ENCODE measurements around the gene NXN. TPM values are rescaled to one million over a fixed set of nuclear protein-coding genes. Genes with fewer than 3 reads are reported as not detected.
A peak's percentile ranks its signal among the peaks of the same experiment; 100 is the strongest.

NXN gene
- total RNA-seq (2013): 0.06 TPM
- not detected for polyA plus RNA-seq
- polyA minus RNA-seq: not detected in 2 replicates
- total RNA-seq: 0 to 13.7 (median 0.58) reads per million in 11 experiments

GRCh38 chr17:979539-980405 lies at the start of gene NXN:
NXN (minus strand) TSS chr17:979776.
- peak within 1 kb of the TSS in 1 of 2 donors; percentile 11 for H3K27ac ChIP-seq (ENCODE audit: low read depth in 1 of 2, low read length in 2 of 2)
- peak within 1 kb of the TSS; percentile 55 to 81 (median 57) for H3K4me3 ChIP-seq (replicated peaks in 1 of 3; ENCODE audit: low read depth in 2 of 3, low read length in 3 of 3)
- Mint-ChIP-seq H3K27ac (peak within 1 kb of the TSS in 4 of 7 donors; percentile 26 to 66 (median 41)), H3K4me1 (peaks cover 24% of the 10 kb centered on the region), H3K9me3 (peaks cover 0 to 9% (median 4%) of the 10 kb centered on the region in 7 donors), H3K36me3 (peaks cover 0 to 3% of the 10 kb centered on the region in 2 donors), H3K4me3 (peak within 1 kb of the TSS; percentile 83 to 90), H3K27me3 (ENCODE audit: low read depth in 3 of 3) (peaks cover 32 to 50% (median 35%) of the 10 kb centered on the region in 3 donors)
- DNase-seq: peak; percentile 60 to 83 (median 77)
- peaks cover 30 to 41% of the 10 kb centered on the region in 2 donors for H3K27me3 ChIP-seq (ENCODE audit: control insufficient read depth in 2 of 2, insufficient read depth in 2 of 2, low read length in 2 of 2)
- peaks cover 0 to 9% of the 10 kb centered on the region in 2 donors for H3K9me3 ChIP-seq (replicated peaks in 1 of 2; ENCODE audit: control insufficient read depth in 1 of 2, insufficient read depth in 1 of 2, low read length in 2 of 2)
- TF ChIP-seq CTCF (IDR thresholded peaks at IDR 0.05): no peak
- peak within 1 kb of the TSS; percentile 97 for H2AFZ ChIP-seq (ENCODE audit: insufficient read depth, low read depth, low read length, poor library complexity, severe bottlenecking)
- no peaks in the 10 kb centered on the region for H4K20me1 ChIP-seq (ENCODE audit: insufficient read depth, low read length)
- H3K9ac ChIP-seq (ENCODE audit: insufficient read depth, low read length, poor library complexity, severe bottlenecking): peak within 1 kb of the TSS; percentile 61
- peaks cover 20 to 21% of the 10 kb centered on the region in 2 donors for H3K4me1 ChIP-seq (ENCODE audit: control insufficient read depth in 1 of 2, insufficient read depth in 2 of 2, low read length in 2 of 2)
- H3K79me2 ChIP-seq (ENCODE audit: insufficient read depth, low read length): no peaks in the 10 kb centered on the region
- peak within 1 kb of the TSS; percentile 95 for H3K4me2 ChIP-seq (replicated peaks; ENCODE audit: extremely low read depth, low read length, poor library complexity, severe bottlenecking)
- 1% methylated on average over 76 of the region's 94 CpGs for WGBS (ENCODE audit: insufficient coverage)
- no peaks in the 10 kb centered on the region for H3K36me3 ChIP-seq (replicated peaks in 1 of 2; ENCODE audit: control insufficient read depth in 1 of 2, insufficient read depth in 2 of 2, low read length in 2 of 2)
- intact Hi-C loops (cut with micrococcal nuclease): loop anchor here (2.0 to 5.0 kb wide), 6 partner anchors 92 to 223 kb away; partner anchors contain the start of genes GLOD4 (in 1 of the 2) and MRM3 (in 1 of the 2)

GRCh38 chr17:1027044-1027443 lies 47.5 kb upstream of the NXN start:
- no peak overlapping the region for H3K4me3 ChIP-seq (replicated peaks in 1 of 3; ENCODE audit: low read depth in 2 of 3, low read length in 3 of 3)
- no peaks in the 10 kb centered on the region for H3K4me1 Mint-ChIP-seq
- TF ChIP-seq CTCF (IDR thresholded peaks at IDR 0.05): no peak
- H3K27me3 ChIP-seq (ENCODE audit: control insufficient read depth in 2 of 2, insufficient read depth in 2 of 2, low read length in 2 of 2): no peaks in the 10 kb centered on the region
- H3K27ac ChIP-seq (ENCODE audit: low read depth in 1 of 2, low read length in 2 of 2): no peak overlapping the region
- peaks cover 93% of the 10 kb centered on the region for H4K20me1 ChIP-seq (ENCODE audit: insufficient read depth, low read length)
- H3K9me3 Mint-ChIP-seq: no peaks in the 10 kb centered on the region
- peaks cover 23 to 67% of the 10 kb centered on the region in 2 donors for H3K36me3 Mint-ChIP-seq
- peaks cover 0 to 1% (median 0%) of the 10 kb centered on the region in 3 donors for H3K27me3 Mint-ChIP-seq (ENCODE audit: low read depth in 3 of 3)
- no peak for DNase-seq
- intact Hi-C loops (cut with micrococcal nuclease): no loop called here
- H3K4me2 ChIP-seq (replicated peaks; ENCODE audit: extremely low read depth, low read length, poor library complexity, severe bottlenecking): no peak overlapping the region
- H3K4me1 ChIP-seq (ENCODE audit: control insufficient read depth in 1 of 2, insufficient read depth in 2 of 2, low read length in 2 of 2): no peaks in the 10 kb centered on the region
- no peak overlapping the region for H3K27ac Mint-ChIP-seq
- H3K79me2 ChIP-seq (ENCODE audit: insufficient read depth, low read length): peaks cover 25% of the 10 kb centered on the region
- WGBS (ENCODE audit: insufficient coverage): 98% methylated on average over 6 of the region's 9 CpGs
- H3K36me3 ChIP-seq (replicated peaks in 1 of 2; ENCODE audit: control insufficient read depth in 1 of 2, insufficient read depth in 2 of 2, low read length in 2 of 2): peaks cover 41 to 63% of the 10 kb centered on the region in 2 donors
- H3K9ac ChIP-seq (ENCODE audit: insufficient read depth, low read length, poor library complexity, severe bottlenecking): no peak overlapping the region
- no peak overlapping the region for H3K4me3 Mint-ChIP-seq
- no peaks in the 10 kb centered on the region for H3K9me3 ChIP-seq (replicated peaks in 1 of 2; ENCODE audit: control insufficient read depth in 1 of 2, insufficient read depth in 1 of 2, low read length in 2 of 2)
- H2AFZ ChIP-seq (ENCODE audit: insufficient read depth, low read depth, low read length, poor library complexity, severe bottlenecking): no peak overlapping the region
